GM18505 (cell line): ENCODE data around the gene GTPBP4.

Experiments used
- ATAC-seq: cut with Tn5 transposase; IDR thresholded peaks from one replicate; pipeline ENCODE4 v1.9.1; 2021; ENCODE audit not compliant: unreplicated experiment
- POLR2A ChIP-seq: IDR thresholded peaks from 4 replicates; pipeline ENCODE4 v1.6.1; 2011; ENCODE audit warnings: borderline replicate concordance; ENCODE audit not compliant: insufficient read depth, insufficient read length; ENCODE audit errors: extremely low read depth

Gene GTPBP4

GRCh38 chr10:958856-959255 is 29.4 kb upstream of the GTPBP4 start:
- TF ChIP-seq POLR2A = no peak
- no peak for ATAC-seq

DNA sequence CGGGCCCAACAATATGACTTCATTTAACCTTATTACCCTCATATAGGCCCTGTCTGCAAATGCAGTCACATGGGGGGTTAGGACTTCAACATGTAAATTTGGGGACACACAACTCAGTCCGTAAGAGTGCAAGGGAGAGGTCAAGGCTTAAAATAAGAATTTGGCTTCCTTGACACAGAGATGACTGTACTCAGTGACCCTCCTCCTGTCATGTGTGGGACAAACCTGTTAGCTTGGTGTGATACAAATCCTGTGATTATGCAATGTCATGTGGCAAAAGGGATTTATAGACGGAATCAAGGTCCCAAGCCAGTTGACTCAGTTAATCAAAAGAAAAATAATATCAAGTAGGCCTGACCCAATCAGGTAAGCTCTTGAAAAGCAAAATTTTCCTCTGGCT is 25.9 kb upstream of the GTPBP4 start:
- no peak for ATAC-seq
- TF ChIP-seq POLR2A = no peak

- no peak for ATAC-seq
- TF ChIP-seq POLR2A = no peak
Observed at GRCh38 chr10:963186-963585, 25.0 kb upstream of the GTPBP4 start.

GRCh38 chr10:963655-964054 is 24.6 kb upstream of the GTPBP4 start:
- TF ChIP-seq POLR2A = no peak
- no peak for ATAC-seq

- ATAC-seq = no peak
- TF ChIP-seq POLR2A = no peak
Observed at GRCh38 chr10:964321-964987, 23.8 kb upstream of the GTPBP4 start.

DNA sequence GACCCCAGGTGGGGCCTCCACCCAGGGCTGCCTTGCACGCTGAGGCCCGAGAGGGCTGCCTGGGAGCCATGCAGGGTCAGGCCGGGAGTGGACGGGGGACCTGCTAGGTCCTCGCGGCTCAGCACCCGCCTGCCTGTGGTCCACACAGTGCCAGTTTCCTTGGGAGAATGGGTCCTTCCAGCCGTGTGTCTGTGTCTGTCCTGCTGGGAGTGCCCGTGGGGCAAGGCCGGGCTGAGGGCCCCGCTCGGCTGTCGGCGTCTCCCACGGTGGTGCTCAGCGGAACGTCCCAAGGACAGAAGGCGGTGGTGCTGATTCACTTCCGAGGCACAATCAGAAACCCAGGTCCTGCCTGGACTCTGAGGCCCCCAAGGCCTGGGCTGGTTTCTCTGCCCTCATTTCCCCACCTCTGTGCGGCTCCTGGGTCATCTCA is 23.2 kb upstream of the GTPBP4 start:
- no peak for ATAC-seq
- no peak for TF ChIP-seq POLR2A

- TF ChIP-seq POLR2A = no peak
- no peak for ATAC-seq
Observed at GRCh38 chr10:966466-967235, 21.6 kb upstream of the GTPBP4 start.

DNA sequence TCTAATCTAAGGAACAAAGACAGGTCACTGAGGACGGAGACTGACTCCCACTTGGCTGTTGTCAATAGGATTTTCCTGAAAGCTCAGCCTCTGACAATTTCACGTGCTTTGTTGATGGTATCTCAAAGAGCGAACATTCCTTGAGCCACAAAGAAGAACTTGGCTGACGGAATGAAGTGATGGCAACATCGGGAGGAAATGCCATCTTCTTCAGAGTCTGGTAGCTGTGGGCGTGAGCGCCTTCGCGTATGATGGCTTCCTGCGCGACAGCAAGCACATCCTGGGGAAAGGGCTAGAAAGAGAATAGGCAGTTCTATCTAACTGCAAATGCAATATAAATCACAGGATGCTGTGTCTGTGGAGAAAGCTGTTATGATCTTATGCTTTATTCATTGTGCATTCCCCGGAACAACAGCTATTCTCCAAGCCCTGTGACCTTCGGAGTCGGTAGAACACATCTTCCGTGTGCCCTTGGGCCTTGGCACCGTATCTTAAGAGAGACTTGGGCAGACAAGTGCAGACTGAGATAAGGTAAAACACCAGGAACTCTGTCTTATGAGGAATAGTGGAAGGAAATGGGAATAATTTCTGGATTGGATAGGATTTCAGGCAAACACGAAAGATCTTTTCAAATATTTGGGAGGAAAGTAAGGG is 19.6 kb upstream of the GTPBP4 start:
- ATAC-seq = no peak
- no peak for TF ChIP-seq POLR2A

GRCh38 chr10:969473-970150 is 18.6 kb upstream of the GTPBP4 start:
- no peak for ATAC-seq
- TF ChIP-seq POLR2A = no peak

DNA sequence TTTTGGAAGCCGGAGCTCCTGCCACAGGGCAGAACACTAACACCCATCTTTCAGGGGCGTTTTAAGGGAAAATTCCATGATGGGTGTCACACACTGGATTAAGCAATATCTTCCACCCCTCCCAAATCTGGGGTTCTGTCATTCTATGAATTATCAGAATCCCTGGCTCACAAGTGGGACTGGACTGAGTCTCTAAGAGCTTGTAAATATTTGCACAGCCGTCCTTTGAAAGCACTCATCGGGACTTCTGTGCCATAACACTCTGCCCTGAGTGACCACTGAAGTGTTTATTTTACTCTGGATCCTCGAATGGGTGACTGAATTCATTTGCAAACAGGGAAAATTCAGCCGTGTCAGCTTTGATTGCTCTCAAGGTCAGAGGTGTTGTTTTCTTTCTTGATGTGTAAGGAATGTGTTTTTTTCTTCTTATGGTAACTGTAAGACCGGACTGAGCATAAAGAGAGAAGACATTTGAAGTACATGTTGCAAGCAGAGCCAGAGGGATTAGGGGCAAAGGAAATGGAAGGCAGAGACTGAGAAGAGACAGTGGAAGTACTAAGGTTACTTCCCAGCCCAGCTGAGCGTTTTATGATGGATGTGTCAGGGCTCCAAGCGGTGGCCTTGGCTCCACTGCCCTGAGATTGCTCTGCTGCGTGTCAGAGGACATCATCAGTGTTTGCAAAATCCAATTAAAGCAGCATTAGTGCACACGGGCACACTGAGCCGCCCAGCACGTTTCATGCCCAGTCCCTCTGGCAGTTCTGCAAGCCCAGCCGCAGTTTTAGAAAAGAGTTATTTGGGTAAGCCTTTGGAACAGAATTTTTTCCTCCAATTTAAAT is 17.7 kb upstream of the GTPBP4 start:
- no peak for ATAC-seq

GRCh38 chr10:971150-971542 is 17.1 kb upstream of the GTPBP4 start:
- TF ChIP-seq POLR2A = no peak
- ATAC-seq = no peak

More for the DNA sequence above, 17.7 kb upstream of the GTPBP4 start:
- no peak for TF ChIP-seq POLR2A

- no peak for ATAC-seq
- TF ChIP-seq POLR2A = no peak
Observed at GRCh38 chr10:971613-972012, 16.6 kb upstream of the GTPBP4 start.

DNA sequence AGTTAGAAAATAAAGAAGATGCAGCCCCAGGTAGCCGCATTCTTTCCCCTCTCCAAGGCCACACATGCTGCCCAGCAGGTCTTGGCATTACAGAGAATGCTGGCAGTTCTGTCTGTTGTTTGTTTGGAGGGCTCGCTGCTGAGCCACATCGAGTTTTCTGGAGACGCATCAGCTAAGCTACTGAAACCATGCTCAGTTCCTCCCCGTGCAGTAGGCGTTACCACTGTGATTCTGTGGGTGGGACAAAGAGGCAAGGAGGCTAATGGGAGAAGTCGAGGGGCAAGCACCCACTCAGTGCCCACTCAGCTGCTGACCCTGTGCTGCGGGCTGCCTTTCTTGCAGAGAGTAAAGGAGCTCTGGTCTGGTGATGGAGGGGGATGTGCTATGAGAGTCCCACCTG is 15.5 kb upstream of the GTPBP4 start:
- ATAC-seq = no peak
- TF ChIP-seq POLR2A = no peak

DNA sequence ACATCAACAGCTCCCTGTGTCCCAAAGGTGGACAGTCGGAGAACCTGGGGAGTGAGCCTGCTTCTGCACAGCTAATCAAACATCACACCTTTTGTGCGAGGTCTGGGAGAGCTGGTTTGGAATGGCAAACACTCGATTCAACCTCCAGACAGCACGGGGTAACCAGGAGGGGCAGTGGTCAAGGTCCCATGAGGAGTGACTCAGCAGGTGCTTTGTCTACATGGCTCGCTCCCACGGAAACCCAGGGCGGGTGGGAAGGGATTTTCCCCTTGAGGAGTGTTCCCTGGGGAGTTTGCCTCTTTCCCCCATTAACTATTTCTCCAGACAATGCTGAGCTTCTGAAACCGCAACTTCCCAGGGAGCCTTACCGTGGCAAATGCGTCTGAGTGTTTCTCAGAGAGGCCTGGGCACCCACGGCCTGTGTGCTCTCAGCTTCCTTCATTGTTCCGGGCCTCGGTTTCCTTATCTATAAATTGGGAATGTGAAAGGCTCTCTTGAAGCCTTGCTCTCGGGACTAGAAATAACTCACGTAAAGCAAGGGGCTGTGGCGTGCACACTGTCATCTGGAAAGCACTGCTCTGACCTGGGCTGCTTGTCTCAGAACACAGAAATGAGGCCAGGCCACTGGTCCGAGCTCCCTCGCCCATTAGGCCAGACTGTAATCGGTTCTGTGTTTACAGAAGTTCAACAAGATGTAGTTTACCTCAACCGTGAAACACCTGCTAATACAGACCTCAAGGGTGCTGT is 14.0 kb upstream of the GTPBP4 start:
- ATAC-seq = no peak
- TF ChIP-seq POLR2A = no peak
